Thyroid gland (tissue), 4 donors: ENCODE measurements around the gene SLC7A14. TPM values are rescaled to one million over a fixed set of nuclear protein-coding genes. Genes with fewer than 3 reads are reported as not detected.
"Not testable (repeated sequence)": the region's sequence is repeated elsewhere in the genome, so short reads cannot be mapped to it uniquely, and the experiment has no call there.

ENCODE experiments used
- DNase-seq, 2 donors: peaks; one replicate each; pipeline ENCODE4 v3.0.0-alpha.2; 2019
- H3K27ac ChIP-seq, 3 donors: fragments of 200-600 bp; sonication (generic); 1 replicate in 2 of 3; 2 replicates in 1 of 3; pipeline ENCODE4 v1.5.1; 2016 to 2019; ENCODE audit warnings: mild to moderate bottlenecking in 1 of 3, moderate library complexity in 1 of 3
- H3K27me3 ChIP-seq: fragments of 200-600 bp; sonication (generic); one replicate; pipeline ENCODE4 v1.5.1; 2019
- H3K36me3 ChIP-seq, 2 donors: fragments of 200-600 bp; sonication (generic); one replicate each; pipeline ENCODE4 v1.5.1; 2016 to 2019
- H3K4me1 ChIP-seq, 2 donors: fragments of 200-600 bp; sonication (generic); one replicate each; pipeline ENCODE4 v1.5.1; 2017 to 2019
- H3K4me3 ChIP-seq, 3 donors: fragments of 200-600 bp; sonication (generic); replicated peaks in 1 of 3; 1 replicate in 2 of 3; 2 replicates in 1 of 3; pipeline ENCODE4 v1.5.1; 2016; ENCODE audit warnings: mild to moderate bottlenecking in 1 of 3
- H3K9me3 ChIP-seq: fragments of 200-600 bp; sonication (generic); one replicate; pipeline ENCODE4 v1.5.1; 2017
- CTCF ChIP-seq, 6 experiments: fragments of 200-600 bp in 3 of 6; fragments of 450-650 bp in 3 of 6; sonication (generic) in 3 of 6; IDR thresholded peaks; one replicate each; pipeline ENCODE4 v1.5.1; 2016 to 2019; ENCODE audit warnings: antibody characterized with exemption in 6 of 6, mild to moderate bottlenecking in 2 of 6, inconsistent platforms in 1 of 6, moderate library complexity in 1 of 6
- POLR2A ChIP-seq, 2 donors: fragments of 450-650 bp; IDR thresholded peaks; one replicate each; pipeline ENCODE4 v1.6.1; 2017; ENCODE audit warnings: antibody characterized with exemption in 2 of 2, mild to moderate bottlenecking in 2 of 2, moderate library complexity in 1 of 2
- WGBS, 2 donors: methylation state at CpG; one replicate each; pipeline ENCODE4 v1.1.5; 2017; 5-methylcytosine and 5-hydroxymethylcytosine counted together
- intact Hi-C: fragments of 100-400 bp; cut with DNase I; formaldehyde crosslinking; loops from one replicate; pipeline ENCODE4 v1.15.1; 2023
- total RNA-seq, 4 donors: library from RNA; depleted of rRNA; stranded (reverse); fragments of >200 nt; gene quantifications; one replicate each; pipeline ENCODE4 v1.2.3, GENCODE V29; 2016

Gene SLC7A14
- total RNA-seq, 4 donors from 2014 or later: 0.11 to 0.34 (median 0.13) TPM; not detected in 1

GRCh38 chr3:170584585-170585007 lies 1.3 kb downstream of the SLC7A14 start:
- WGBS, 2 donors: 1 to 7% methylated on average over 17 to 18 of the region's 20 CpGs
- H3K4me1 ChIP-seq: peaks cover 0 to 14% of the 10 kb centered on the region in 2 donors
- H3K4me3 ChIP-seq: no peak overlapping the region
- peaks cover 10% of the 10 kb centered on the region for H3K27me3 ChIP-seq
- H3K9me3 ChIP-seq: no peaks in the 10 kb centered on the region
- intact Hi-C loops: no loop called here
- TF ChIP-seq POLR2A (IDR thresholded peaks at IDR 0.05) (no peak), CTCF (IDR thresholded peaks at IDR 0.05) (no peak)
- DNase-seq: peak; percentile 56 to 81
- H3K36me3 ChIP-seq: no peaks in the 10 kb centered on the region
- no peak overlapping the region for H3K27ac ChIP-seq

- intact Hi-C loops: no loop called here
- DNase-seq: no peak
- Histone ChIP-seq H3K4me1 (peaks cover 0 to 3% of the 10 kb centered on the region in 2 donors), H3K27ac (no peak overlapping the region), H3K27me3 (no peaks in the 10 kb centered on the region), H3K4me3 (no peak overlapping the region), H3K36me3 (no peaks in the 10 kb centered on the region), H3K9me3 (no peaks in the 10 kb centered on the region)
- TF ChIP-seq CTCF (IDR thresholded peaks at IDR 0.05) (no peak), POLR2A (IDR thresholded peaks at IDR 0.05) (no peak)
- WGBS, 2 donors: 52 to 53% methylated on average over 3 of the region's 3 CpGs
These were observed 6.2 kb downstream of the SLC7A14 start for GRCh38 chr3:170579646-170580045.

GRCh38 chr3:170572665-170573253 lies 13.1 kb downstream of the SLC7A14 start:
- Histone ChIP-seq H3K36me3 (no peaks in the 10 kb centered on the region), H3K4me1 (no peaks in the 10 kb centered on the region), H3K4me3 (no peak overlapping the region), H3K27me3 (no peaks in the 10 kb centered on the region), H3K9me3 (no peaks in the 10 kb centered on the region), H3K27ac (no peak overlapping the region)
- DNase-seq: no peak
- no peak for TF ChIP-seq POLR2A (IDR thresholded peaks at IDR 0.05)
- TF ChIP-seq CTCF (IDR thresholded peaks at IDR 0.05): no peak
- intact Hi-C loops: no loop called here
- 64% methylated on average over 3 of the region's 3 CpGs for WGBS, 2 donors

GRCh38 chr3:170567598-170567997 lies 18.3 kb downstream of the SLC7A14 start:
- H3K4me3 ChIP-seq, H3K4me1 ChIP-seq, intact Hi-C loops, DNase-seq, H3K27ac ChIP-seq, H3K27me3 ChIP-seq, H3K9me3 ChIP-seq, H3K36me3 ChIP-seq: not testable (repeated sequence)
- no CpG with 5 or more reads among the region's 1 CpG for WGBS, 2 donors

GRCh38 chr3:170566413-170566812 lies 19.5 kb downstream of the SLC7A14 start:
- no peaks in the 10 kb centered on the region for H3K27me3 ChIP-seq
- intact Hi-C loops: no loop called here
- 86 to 87% methylated on average over 2 of the region's 2 CpGs for WGBS, 2 donors
- no peaks in the 10 kb centered on the region for H3K4me1 ChIP-seq
- no peak for DNase-seq
- no peak overlapping the region for H3K4me3 ChIP-seq
- TF ChIP-seq POLR2A (IDR thresholded peaks at IDR 0.05) (no peak), CTCF (IDR thresholded peaks at IDR 0.05) (no peak)
- H3K9me3 ChIP-seq: no peaks in the 10 kb centered on the region
- no peak overlapping the region for H3K27ac ChIP-seq
- no peaks in the 10 kb centered on the region for H3K36me3 ChIP-seq
